Right lung (tissue), 5 donors: ENCODE measurements around the gene RNF112. TPM values are rescaled to one million over a fixed set of nuclear protein-coding genes. Genes with fewer than 3 reads are reported as not detected.

ENCODE experiments used
- DNase-seq, 2 donors: peaks; one replicate each; pipeline ENCODE4 v3.0.0-alpha.2; 2013
- polyA plus RNA-seq, 5 donors: library from polyadenylated mRNA; unstranded; fragments of 120-200 nt; gene quantifications; one replicate each; pipeline versions ENCODE4 v1.2.1 to v1.2.3, GENCODE V29; 2013; ENCODE audit warnings: inconsistent platforms in 1 of 5, low replicate concordance in 1 of 5; ENCODE audit not compliant: insufficient read length in 5 of 5, insufficient read depth in 1 of 5

RNF112 gene
- polyA plus RNA-seq, 5 donors: 2.9 to 4.3 (median 4.0) TPM

DNA sequence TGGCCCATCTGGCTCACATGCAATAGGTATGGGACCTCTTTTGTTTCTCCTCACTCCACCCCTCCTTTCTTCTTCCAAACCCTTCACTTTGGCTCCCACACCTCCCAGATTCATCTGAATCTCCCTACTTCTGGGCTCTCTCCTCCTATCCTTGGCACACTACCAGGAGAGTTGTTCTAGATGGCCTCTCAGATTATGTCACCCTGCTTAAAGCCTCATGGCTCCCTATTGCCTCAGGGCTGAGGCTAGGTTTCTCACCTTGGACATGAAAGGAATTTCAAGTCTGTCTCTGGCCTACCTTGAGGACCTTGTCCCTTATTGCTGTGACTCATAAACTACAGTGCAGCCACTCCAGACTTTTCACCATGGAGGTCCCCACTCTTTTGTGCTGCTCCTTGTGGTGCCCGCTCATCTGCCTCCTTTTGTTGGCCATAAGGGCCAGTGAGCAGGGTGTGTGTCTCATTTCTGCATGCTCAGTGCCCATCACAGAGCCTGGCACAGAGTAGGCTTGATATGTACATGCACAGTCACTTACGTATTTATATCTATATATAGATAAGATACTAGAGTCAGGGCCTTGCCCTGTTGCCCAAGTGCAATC lies 23.0 kb upstream of the RNF112 start:
- DNase-seq: no peak

DNA sequence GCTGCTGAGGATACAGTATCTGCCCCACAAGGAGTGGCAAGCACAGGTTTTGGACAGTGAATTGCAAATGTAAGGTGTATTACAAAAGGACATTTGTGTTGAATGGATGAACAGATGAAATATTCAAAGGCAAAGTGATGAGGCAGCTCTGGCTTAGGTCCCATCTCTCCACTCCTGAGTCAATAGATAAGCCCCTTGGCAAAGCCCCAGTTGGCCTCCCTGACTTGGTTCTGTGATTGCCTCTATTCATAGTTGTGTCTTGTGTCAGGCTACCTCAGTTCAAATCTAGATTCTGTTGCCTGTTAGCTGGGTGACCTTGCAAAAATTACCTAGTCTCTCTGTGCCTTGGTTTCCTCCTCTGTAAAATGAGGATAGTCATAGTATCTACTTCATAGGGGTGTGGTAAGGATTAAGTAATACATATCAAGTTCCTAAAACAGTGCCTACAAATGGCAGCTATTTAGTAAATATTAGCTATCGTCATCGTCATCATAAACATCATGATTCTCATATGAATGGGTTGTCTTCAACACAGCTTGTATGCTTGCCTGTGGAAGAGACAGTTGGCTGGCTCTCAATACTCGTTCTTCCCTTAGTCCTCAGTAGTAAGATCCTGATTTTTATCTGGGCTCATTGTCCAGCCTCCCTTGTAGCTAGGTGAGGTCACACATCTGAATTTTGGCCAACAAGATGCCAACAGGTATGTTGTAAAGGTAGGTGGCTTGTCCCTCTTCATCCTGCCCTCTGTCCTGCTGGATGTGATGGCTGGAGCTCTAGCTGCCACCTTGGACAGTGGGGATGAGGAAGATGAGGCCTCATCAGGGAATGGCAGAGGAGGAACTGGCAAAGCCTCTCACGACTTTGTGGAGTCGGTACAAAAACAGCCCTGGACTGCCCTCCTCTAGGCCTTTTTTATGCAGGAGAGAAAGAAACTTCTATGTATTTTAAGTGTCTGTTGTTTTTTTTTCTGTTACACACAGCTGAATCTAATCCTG lies 21.9 kb upstream of the RNF112 start:
- DNase-seq: no peak

DNA sequence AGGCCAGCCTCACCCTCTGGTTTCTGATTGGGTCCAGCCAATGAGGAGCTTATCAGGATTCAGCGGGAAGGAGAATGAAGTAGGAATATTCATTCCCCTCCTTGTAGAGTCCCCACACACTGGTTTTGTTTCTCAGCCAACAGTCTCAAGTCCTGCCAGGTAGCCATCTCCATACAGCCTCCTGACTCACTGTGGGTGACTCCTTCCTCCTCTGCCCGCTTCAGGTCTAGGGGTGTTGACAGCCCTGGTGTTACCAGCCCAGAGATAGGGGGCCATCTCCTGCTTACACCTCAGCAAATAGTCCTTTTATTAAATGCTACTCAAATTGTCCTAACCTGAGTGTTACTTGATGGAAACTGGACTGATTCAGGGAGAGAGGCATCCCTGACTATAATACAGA lies 20.1 kb upstream of the RNF112 start:
- DNase-seq: no peak

DNA sequence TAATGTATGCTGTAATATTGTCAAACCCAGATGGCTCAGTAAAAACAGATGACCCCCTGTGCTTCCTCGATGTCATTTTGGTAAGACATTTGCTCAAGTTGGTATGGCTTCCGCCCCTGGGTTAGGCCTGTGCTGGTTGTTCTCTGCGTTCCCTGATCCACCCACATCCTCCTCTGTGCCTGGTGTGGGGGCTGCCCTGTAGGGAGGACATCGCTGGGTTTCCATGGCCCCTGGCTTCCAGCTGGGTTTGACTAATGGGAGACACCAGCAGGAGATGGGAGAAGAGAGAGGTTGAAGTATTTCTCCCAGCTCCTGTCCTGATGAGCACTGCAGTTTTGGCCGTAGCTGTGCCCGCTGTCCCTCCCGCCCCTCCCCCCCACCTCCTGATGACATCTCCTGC lies 19.6 kb upstream of the RNF112 start:
- no peak for DNase-seq

DNA sequence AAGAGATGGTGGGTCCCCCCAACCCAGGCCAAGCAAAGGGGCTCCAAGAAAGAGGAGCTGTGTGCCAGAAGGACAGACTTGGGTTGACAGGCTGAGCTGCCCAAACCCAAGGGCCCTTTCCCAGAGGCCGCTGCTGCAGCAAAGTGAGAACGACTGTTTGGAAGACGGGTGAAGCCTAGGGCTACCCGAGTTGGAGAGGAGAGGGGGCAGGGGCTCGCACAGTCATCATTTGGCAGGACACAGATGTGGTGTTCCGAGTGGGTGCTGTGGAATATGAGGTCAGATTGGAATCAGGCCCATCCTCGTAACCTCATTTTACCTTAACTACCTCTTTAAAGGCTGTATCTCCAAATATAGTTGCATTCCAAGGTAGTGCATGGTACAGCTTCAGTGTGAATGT lies 18.7 kb upstream of the RNF112 start:
- no peak for DNase-seq

DNA sequence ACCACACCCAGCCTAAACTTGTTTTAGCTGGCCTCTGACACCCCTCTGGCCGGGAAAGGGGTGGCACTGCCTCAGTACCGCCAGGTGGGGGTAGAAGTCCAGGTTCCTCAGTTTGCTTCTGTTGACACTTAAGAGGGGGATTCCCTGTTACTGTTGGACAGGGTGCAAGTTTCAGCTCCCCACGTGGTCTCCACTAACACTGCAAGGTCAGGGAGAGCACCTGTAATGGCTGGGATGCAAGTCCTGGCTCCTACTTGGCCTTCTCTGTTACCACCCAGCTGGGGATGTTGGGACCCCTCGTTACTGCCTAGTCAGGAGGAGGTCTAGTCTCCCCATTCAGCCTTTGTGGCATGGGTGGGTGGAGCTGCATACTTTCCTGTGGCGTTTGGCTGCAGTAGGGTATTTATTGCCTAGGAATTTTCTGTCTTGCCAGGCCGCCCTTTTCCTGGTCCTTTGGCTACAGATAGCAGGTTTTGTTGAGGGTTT lies 13.4 kb upstream of the RNF112 start:
- DNase-seq: no peak

DNA sequence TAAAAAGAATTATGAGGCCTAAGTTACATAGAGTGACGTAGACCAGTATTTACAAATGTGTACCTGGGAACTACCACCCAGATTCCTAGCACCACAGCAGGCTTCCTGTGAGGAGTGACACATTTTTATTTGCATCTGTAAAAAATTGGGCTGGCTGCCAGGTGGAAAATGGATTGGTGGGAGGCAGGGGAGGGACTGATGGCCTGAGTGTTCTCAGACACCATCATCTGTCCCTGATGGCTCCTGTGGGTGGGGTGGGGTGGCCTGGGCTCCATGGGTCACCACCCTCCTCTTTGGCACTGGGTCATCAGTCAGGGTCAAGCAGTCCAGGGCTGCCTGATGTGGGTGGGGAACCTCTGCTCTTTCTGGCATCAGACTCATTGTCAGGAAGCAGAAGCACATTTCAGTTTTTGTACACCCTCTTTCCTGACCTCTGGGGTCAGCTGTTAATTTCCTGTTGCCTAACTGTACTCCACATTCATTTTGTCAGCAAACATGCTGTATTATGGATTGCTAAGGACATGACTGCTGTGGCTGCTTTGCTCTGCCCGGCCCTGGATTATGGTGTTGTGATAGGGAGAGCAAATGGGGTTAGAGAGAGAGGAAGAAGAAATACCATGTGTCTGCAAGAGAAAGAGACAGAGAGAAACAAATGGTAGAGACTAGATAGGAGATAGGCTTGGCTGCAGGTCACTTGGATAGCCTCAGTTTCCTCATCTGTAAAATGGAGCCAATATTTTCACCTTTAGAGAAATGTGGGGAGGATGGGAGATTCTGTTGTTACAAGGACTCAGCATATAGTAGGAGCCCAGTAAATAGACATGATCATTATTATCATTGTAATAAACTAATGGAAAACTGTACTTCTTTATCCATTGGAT lies 12.5 kb upstream of the RNF112 start:
- peak; percentile 70 to 75 for DNase-seq

DNA sequence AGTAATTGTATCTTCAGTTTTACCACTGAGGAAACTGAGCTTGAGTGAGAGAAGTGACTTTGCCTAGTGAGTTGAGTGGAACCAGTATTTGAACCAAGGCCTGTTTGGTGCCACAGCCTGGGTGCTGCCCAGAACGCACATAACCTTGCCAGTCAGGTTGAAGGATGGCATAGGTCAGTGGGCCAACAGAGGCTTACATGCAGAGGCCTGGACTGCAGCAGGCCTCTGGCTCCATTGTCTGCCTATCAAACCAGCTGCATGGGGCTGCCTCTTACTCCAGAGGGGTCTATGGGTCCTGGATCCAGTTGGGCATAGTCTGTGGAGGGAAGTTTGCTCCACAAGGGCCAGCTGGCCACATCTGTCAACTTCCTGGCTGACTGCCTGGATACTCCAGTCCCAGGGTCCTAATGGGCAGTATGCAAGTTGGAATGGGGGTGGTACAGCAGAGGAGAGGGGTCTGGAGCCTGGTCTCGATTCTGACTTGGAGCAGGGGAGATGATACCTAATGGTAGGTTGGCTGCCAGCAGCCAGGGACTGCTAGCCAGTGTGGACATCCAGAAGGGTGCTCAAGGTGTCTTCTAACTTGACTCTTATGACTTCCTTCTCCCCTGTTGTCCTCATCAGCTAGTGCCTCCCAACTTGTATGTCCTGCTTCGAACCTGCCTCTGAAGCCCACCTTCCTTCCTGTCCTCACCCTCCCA lies 11.1 kb upstream of the RNF112 start:
- peak in 1 of 2 donors; percentile 74 for DNase-seq

DNA sequence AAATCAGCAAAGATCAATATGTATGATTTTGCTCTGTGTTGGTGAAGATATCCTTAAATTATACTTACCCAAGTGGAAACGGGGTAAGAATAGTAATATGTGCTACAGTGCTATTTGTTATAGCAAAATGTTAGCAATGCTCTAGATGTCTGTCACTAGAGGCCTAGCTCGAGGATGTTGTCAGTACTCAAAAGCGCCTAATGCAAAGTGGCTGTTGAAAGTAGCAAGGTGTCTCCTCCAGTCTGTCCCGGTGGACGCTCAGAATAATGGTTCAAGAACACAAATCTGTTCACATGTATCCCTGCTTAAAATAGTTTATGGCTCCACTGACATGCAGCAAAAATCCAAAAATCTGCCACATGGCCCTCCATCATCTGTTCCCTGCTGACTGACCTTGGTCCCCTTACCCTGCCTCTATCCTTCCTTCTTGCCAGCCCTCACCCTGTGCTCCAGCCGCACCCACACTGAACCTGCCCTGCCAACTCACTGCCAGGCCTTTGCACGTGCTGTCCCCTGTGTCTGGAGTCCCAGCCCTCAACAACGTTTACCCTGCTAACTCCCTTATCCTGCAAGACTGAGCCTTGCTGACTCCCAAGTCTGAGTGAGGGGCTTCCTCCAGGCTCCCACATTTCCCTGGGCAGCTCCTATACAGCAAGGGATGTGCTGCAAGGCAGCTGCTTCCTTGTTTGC lies 9.6 kb upstream of the RNF112 start:
- DNase-seq: no peak

DNA sequence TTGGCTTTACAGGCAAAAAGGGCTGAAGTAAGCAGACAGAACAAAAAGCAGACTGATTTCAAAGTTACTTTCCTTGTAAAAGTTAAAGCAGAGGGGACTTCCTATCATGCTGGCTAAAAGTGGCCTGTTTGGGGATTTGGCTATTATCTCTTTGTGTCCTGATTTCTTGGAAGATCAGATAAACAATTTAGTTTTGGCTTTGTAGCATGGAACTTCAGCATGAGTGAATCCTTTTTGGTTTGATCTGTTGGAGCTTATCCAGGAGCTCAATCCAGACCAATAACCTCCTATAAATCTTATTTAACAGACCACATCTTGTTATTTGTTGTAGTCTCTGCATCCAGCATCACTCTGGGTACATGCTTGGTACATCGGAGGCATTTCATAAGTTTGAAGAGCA lies 8.9 kb upstream of the RNF112 start:
- DNase-seq: no peak

DNA sequence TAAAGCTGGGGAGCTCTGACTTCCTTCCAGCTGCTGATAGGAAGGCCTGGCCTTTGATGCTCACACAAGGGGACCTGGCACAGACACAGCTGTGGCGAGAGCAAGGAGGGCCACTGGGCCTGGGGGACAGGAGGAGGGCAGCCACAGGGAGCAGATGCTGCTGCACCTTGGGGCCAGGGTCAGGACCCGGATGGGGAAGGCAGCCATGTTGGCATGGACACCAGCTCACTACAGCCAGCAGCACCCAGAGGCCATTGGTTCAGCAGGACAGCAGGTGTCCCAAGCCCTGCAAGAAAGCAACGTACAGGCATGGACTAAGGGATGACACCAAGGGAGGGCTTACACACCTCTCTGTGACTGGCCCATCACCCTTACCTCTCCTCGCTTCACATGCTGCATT lies 8.0 kb upstream of the RNF112 start:
- no peak for DNase-seq

DNA sequence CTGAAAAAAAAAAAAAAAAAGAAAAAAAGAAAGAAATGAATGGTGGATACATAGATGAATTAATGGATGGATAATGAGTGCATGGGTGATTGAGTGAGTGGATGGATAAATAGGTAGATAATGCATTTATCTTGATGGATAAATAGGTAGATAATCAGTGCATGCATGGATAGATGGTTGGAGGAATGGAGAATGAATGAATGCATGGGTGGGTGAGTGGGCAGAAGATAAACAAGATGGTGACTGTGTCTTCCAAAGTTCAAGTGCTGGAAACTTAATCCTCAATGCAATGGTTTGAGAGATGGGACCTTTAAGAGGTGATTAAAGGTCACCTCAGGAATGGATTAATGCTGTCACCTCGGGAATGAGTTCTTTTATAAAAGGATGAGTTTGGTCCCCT lies 6.8 kb upstream of the RNF112 start:
- no peak for DNase-seq

DNA sequence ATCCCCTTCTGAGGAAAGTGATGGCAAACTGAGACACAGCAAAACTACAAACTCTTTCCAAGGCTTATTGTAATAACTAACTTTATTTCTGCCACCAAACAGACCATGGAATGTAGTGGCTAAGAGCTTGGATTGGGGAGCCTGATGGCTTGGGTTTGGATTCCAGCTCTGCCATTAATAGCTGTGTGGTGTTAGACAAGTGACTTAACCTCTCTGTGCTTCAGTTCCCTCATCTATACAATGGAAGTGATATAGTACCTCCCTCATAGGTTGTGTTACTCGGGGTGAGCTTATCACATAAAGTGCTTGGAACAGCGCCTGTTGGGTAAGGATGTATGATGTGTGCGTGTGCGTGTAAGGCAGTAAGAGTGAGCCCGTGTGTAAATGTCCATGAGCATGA lies 5.9 kb upstream of the RNF112 start:
- DNase-seq: no peak

DNA sequence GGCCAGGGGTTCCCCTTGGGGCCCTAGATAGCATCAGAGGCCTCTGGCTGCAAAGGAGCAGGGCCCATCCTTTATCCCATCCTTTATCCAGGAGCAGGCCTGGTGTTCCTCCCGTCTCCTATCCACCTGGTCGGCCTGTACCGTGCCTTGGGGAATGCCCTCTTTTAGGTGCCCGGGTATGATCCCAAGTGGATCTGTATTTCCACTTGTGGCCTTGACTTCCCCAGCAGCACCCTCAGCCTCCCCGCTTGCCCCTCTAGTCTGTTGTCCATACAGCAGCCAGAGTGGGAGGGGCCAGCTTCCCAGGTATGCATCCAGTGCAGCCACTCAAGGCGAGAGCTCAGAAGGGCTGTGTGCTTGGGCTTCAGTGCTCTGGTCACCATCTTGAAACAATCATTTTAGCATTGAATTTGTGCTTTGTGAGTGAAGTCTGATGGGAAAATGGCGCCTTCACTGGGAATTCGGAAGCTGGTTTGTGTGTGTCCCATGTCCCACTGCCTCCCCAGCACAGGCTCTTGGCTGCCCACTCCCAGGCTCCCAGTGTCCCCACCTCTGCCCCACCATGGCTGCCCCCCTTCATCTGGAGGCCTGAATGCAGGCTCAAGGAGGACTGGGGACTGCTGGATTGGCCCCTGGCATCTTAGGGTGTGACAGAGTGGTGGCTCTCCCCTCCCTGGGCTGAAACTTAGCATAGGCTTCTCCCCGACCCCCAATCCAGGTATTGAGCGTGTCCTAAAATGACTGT lies 3.3 kb upstream of the RNF112 start:
- DNase-seq: no peak

DNA sequence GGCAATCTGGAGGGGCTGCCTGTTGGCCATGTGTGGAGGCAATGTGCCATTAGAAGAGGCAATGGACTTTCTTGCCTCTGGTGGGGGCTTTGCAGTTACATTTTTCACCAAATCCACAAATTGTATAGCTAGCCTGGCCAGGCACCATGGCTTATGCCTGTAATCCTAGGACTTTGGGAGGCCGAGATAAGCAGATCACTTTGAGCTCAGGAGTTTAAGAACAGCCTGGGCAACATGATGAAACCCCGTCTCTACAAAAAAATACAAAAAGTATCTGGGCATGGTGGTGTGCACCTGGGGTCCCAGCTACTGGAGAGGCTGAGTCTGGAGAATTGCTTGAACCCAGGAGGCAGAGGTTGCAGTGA lies 2.7 kb upstream of the RNF112 start:
- no peak for DNase-seq

DNA sequence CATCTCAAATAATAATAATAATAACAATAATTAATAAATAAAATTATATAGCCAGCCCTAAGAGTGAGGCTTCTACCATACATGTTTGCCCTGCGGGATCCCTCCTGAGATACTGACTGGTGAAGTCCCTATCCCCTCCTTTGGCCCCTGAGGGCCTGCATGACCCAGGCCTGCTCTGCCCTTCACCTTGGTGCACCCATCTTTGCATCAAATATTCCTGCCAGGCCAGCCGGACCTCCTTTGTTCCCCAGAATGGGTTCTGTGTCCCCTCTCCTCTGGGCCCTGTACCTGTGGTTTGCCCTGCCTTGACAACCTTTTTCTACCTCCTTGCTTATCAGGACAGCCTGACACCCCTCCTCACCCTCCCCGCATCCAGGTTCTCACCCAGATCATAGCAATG lies 2.0 kb upstream of the RNF112 start:
- DNase-seq: no peak

DNA sequence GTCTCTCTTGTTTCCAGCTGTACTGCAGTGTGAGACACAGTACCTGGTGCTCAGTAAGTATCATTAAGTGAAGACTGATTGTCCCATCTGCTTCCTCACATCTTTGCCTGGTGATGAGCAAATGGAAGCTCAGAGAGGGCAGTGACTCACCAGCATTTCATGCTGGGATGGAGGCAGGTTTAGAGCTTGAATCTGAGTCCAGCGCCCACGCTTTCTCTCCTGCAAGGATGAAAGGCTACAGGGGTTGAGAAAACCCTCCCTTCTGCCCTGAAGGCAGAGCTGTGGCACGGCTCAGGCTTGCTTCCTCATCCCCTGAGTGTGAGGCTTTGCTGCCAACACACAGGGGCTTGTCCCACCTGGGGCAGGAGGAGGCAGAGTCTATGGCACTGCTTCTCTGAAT lies 1.5 kb upstream of the RNF112 start:
- no peak for DNase-seq

DNA sequence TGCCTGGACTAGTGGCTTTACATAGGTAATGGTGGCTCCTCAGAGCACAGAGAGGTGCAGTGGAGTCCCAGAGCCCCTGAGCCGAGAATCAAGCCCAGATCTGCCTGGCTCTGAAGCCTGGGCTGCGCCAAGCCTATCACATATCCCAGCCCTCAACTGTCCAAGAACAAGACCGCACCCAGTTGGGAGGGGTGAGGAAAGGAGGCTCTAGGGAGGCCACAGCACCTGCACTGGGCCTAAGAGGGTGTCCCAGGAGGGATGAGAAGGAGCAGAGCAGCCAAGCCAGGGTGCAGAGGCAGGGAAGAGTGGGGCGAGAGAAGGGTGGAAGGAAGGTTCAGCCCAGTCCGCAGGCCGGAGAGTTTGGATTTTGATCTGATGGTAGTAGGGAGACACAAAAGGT lies 941 bp upstream of the RNF112 start:
- DNase-seq: no peak

DNA sequence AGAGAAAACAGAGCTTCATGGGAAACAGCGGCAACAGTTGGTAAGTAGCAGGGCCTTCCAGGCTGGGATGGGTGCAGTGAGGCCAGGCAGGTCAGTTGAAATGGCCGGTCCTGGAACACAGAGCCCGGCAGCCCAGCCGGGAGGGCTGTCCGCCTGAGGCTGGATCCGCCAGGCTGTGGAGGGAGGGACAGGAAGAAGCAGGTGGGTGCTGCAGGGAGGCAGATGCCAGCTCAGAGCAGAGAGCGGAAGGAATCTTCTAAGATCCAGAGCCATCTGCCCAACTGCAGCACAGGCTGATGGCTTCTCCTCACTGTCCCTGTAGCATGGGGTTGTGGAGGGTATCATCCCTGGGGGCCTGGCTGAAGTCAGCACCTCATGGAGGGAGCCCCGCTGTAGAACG lies 599 bp downstream of the RNF112 start:
- no peak for DNase-seq

DNA sequence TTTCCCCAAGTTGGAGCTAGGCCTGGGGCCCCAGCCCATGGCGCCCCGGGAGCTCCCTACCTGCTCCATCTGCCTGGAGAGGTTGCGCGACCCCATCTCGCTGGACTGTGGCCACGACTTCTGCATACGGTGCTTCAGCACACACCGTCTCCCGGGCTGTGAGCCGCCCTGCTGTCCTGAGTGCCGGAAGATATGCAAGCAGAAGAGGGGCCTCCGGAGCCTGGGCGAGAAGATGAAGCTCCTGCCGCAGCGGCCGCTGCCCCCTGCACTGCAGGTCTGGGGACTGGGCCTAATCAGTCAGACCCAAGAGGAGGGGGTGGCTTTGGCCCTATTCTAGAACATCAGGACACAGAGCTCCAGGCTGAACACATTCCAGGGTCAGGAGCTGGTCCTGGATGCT lies 1.5 kb downstream of the RNF112 start:
- DNase-seq: no peak
